HG02571 (cell line): ENCODE results near the gene TNFRSF18.

Experiments used
- ATAC-seq: cut with Tn5 transposase; IDR thresholded peaks from one replicate; pipeline ENCODE4 v1.9.1; 2021; ENCODE audit warnings: mild to moderate bottlenecking, moderate library complexity; ENCODE audit not compliant: unreplicated experiment

Gene TNFRSF18

DNA sequence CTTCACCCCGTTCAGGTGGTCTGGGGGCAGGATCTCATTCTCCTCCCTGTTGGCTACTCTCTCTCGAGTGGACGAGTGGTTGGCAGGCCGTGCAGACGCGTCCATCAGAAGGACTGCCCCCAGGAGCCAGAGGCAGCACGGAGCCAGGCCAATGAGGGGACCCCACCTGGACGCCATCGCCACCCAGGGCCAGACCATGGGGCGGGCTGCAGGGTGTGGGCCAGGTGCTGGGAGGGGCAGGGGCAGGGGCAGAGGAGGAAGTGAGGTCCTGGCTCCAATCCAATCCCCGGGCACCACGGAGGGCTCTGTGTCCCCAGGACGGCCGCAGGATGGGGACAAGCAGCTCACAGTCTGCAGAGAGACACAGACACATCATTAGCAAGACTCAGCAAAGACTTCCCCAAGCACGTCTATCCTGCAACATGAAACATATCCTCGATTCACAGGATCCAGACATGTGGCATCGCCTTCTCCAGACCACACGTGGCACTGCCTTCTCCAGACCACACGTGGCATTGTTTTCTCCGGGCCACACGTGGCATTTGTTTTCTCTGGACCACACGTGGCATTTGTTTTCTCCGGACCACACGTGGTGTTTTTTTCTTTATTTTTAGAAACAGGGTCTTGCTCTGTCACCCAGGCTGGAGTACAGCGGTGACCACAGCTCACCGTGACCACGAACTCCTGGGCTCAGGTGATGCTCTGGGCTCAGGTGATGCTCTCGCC lies 22.4 kb upstream of the TNFRSF18 start:
- ATAC-seq = no peak

GRCh38 chr1:1228187-1228586 lies 21.8 kb upstream of the TNFRSF18 start:
- ATAC-seq = no peak

GRCh38 chr1:1227386-1227785 lies 21.0 kb upstream of the TNFRSF18 start:
- ATAC-seq = no peak

DNA sequence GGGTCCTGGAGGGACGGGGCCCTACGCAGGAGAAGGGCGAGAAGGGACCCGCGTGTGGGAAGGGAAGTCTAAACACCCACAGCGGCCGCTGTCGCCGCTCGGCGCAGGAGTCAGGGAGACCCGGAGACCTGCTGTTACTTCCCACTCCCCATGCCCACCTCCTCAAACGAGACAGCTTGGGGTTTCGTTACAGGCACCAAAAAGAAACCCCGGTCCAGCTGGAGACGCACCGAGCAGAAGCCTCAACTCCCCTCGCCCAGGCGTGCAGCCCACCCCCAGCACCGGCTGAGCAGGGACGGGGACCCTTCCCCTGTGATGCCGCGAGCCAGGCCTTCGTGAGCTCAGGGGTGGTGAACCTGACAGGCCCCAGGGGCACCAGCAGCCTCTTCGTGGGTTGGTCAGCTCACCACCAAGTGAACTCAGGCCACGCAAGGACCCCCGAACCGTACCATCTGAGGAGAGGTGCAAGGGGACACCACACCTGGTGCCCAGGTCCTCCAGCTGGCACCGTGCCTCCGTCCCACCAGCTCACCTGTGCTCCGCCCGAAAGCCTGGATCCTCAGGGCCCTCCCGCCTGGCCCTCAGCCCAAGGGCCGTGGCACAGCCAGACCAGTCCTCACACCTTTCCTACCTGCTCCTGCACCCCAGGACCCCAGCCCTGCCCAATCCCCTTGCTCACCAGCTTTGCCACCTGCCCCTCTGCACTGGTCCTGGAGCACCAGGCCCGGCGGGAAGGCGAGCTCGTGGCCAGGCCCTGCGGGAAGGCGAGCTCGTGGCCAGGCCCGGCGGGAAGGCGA lies 20.4 kb upstream of the TNFRSF18 start:
- no peak for ATAC-seq

DNA sequence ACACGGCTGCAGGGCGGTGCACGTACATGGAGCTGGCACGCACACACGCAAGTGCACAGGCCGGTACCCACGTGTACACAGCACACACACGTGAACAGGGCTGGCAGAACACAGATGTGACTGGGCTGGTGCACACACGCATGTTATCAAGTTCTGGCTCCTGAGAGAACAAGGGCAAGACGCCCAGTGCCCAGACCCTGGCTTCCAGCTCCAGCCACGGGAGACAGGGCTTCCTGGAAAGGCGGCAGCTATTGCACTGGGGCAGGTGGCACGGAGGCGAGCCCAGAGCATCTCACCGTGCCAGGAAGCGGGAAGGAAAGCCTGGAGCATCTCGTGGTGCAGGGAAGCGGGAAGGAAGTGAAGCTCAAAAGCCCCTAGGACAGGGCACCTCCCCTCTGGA lies 19.5 kb upstream of the TNFRSF18 start:
- ATAC-seq = no peak

- no peak for ATAC-seq
Observed at GRCh38 chr1:1225238-1225845, 18.9 kb upstream of the TNFRSF18 start.

DNA sequence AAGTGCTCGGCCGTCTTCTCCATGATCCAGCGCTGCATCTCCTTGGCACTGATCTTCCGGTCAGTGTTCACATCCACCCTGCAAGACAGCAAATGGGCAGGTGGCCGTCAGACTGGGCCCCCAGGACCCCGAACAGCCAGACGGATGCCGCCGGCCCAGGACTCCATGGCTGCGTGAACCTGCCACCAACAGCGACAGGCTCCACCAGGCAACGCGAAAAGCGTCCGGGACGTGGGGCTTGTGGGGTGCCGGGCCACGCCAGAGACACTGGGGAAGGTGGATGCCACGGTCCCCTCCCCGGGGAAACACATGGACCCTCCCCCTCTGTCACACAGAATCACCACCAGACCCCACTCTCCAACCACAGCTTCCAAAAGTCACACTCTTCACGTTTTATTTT lies 17.5 kb upstream of the TNFRSF18 start:
- no peak for ATAC-seq

DNA sequence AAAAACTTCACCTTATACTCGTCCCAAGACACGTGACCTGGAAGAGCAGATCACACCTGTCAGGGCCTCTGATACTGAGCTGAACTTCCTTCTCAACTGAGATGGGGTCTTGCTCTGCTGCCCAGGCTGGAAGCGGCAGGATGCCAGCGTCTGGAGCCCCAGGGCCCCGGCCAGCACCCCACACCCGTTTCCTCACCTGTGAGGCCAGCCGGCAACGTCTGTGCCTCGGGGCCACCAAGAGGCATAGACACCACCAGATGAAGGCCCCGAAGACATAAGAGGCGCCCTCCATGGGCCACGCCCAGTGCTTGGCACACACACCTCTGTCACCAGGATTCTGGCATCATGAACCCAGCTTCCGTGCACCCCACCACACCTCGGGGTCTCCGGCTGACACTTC lies 16.9 kb upstream of the TNFRSF18 start:
- ATAC-seq = no peak

DNA sequence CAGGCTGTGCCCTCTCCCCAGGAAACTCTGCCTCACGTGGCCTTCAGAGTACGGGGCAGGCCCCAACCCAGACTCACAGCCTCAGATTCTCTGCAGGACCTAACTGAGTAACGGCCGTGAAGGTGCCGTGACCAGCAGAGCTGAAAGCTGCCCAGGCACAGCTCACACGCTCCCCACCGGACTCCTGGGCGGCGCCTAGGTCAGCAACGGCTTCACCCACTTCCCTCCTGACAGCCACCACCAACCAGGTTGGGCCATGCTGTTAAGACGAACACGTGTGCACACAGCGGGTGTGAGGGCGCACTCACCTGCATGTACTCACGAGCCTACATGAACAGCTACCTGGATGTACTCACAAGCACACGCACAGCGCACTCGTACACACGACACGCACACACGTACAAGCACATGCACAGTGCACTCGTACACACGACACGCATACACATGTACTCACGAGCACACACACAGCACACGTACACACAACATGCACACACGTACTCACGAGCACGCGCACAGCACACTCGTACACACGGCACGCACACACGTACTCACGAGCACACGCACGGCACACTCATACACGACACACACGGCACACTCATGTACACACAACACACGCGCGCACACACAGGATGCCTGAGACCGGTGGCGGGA lies 16.3 kb upstream of the TNFRSF18 start:
- no peak for ATAC-seq

- no peak for ATAC-seq
Observed at GRCh38 chr1:1221887-1222574, 15.6 kb upstream of the TNFRSF18 start.

GRCh38 chr1:1220197-1220596 lies 13.8 kb upstream of the TNFRSF18 start:
- no peak for ATAC-seq

DNA sequence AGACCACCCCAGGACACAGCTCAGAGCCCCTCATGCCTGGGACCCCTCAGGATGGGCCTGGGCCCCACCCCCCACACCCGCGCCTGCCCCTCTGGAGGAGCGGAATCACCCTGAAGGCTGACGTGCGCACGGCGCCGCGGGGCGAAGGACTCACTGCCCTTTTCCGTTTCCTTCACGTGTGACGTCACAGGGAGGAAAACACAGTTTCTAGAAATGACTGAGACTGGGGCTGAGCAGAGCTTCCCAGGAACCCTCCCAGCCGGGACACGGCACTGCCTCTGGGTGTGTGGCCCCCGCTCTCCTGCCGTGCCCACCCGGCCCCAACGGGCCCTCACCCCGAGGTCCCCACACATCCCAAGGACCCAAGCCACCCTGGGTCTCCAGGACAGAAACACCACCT lies 12.9 kb upstream of the TNFRSF18 start:
- no peak for ATAC-seq

DNA sequence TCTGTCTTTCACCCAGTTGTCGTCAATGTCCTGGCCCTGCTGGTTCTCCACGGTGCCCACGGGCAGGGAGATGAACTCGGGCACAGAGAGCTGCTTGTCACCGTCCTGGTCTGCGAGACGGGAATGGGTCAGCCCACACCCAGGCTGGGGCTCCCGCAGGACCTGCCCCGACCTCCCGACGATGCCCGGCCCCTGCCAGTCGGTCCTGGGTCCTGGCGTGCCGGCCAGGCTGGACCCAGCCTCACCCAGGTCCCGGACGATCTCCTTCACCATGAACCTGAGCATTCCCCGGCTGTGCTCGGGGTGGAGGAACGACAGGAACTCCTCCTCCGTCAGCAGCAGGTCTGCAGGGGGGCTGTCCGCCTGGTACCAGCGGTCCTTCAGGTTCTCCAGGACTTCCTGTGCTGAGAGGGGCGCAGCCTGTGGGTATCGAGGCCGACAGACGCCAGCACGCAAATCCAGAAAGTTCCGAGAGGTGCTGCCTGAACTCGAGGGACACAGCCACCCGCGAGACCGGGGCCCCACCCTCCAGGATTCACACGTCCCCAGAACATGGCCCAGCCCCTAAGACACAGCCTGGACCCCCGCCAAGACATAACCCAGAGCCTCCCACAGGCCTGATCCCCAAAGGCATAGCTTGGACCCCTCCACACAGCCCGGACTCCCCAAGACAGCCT lies 12.3 kb upstream of the TNFRSF18 start:
- ATAC-seq = no peak

DNA sequence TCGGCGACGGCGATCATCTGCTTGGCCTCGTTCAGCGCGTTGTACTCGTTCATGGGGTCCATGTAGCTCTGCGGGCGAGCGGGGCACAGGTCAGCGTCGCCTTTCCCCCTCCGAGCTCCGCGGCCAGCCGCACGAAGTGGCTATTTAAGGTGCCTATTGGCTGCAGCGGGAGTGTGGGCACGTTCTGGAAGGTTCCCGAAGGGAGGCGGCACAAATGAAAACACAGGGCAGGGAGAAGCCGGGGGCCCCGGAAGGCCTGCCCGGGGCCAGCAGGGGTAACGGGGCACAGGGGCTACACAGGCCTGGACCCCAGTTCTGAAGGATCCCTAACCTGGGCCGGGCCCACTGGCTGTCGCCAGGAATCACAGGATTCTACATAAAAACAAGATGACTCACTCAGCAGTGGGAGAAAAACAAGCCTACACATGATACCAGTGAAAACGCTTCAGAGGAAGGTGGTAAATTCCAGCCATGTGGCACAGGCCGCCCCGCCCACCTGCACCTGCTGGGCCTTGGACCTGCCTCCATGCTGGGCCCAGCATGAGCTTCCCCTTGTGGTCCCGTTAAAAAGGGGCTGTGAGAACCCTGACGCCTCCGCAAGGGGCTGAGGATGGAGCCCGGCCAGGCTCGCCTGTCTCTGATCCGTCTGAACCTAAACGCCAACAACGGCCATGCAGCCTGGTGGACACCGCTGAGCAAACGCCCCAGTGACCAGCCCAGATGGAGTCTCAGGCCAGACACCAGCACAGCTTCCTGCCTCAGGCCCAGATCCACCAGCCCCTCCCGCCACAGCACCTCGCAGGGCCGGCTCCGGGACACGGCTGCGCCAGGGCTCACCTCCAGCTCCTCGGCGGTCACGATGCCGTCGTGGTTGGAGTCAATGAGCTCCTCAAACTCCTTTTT lies 11.5 kb upstream of the TNFRSF18 start:
- no peak for ATAC-seq

GRCh38 chr1:1216770-1217620 lies 10.6 kb upstream of the TNFRSF18 start:
- no peak for ATAC-seq

- no peak for ATAC-seq
Observed at GRCh38 chr1:1215881-1216605, 9.7 kb upstream of the TNFRSF18 start.

DNA sequence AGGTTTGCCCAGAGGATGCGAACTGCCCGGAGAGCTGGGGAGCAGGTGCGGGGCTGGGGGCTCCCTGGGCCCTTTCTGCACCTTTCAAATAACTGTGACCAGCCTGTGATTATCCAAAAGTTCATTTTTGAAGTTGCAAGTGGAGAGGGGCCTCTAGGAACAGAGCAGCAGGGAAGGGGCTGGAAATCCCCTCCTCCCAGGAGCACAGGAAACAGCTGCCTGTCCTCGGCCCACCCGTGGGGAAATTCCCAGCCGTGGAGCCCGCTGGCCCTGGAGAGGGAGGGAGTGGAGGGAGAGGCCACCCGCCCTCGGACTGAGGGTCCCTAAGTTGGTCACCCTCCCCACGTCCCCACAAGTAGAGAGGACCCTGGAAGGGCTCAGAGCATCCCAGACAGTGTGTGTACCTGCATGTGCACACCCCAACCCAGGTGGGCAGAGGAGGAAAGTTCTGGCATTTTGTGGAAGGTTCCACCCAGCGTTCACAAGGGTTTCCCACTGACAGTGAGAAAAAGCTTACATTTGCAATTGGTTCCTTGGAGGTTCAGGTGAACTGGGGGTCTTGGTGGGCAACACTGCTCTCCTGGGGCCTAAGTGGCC lies 8.8 kb upstream of the TNFRSF18 start:
- ATAC-seq = no peak
